Ramos (cell line): ENCODE results near the gene PPP3CA.

Source experiments
- in situ Hi-C: fragments of 300-500 bp; cut with MboI; formaldehyde crosslinking; loops from one replicate; pipeline ENCODE4 v1.14.3; 2022; ENCODE audit warnings: low sequenced_read_pairs; ENCODE audit not compliant: unreplicated experiment

PPP3CA gene

DNA sequence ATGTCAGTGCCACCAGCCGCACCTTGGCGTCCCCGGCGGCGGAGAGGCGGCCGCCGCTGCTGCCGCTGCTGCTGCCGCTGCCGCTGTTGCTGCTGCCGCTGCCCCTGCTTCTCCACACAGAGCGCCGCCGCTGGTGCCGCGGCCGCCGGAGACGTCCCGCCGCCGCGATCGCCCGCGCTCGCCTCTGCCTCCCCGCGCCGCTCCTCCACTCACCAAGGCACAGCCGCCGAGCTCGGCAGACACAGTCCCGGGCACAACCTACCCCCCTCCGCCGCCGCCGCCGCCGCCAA is at the start of gene PPP3CA:
PPP3CA (minus strand) TSS at position 260 of the 290 bp plus-strand sequence.
- in situ Hi-C loops = no loop called here

GRCh38 chr4:101393256-101393655 is 45.9 kb upstream of the PPP3CA start:
- in situ Hi-C loops = no loop called here

GRCh38 chr4:101370663-101371210 is 23.4 kb upstream of the PPP3CA start:
- in situ Hi-C loops = no loop called here

DNA sequence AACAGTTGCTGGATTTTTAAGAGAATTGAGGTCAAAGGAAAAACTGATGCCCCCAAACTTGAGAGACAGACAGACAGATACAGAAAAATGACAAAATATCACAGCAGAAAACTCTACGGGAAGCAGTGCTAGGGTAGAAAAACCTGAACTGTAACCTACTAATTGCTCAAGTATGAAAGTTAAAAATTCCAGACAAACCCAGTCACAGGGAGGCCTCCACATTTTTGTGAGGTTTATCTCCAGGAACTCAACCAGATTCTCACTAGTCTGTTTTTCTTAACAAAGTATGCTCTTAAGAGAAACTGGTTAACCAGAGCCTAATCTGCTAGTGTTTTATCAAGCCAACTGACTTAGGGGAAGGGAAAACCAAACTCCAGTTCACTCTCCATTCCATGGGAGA is 19.9 kb upstream of the PPP3CA start:
- in situ Hi-C loops = no loop called here

DNA sequence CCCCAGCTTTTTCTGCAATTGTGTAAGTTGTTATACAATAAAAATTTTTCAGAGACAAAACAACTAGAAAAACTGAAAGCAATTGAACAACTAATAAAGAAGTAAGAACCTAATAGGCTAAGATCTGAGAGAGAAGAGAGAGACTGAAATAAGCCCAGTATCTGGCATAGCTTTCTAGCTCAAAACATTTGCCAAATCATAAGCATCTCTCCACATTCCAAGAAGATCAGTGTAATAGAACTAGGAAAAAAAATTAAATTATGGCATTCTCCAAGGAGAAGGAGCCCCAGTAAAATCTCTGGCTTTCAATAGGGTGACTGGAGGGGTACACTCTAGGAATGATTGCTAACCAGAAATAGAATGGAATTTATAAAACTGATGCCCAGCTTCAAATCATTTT is 19.0 kb upstream of the PPP3CA start:
- in situ Hi-C loops = no loop called here

GRCh38 chr4:101357751-101358150 is 10.4 kb upstream of the PPP3CA start:
- in situ Hi-C loops = no loop called here

DNA sequence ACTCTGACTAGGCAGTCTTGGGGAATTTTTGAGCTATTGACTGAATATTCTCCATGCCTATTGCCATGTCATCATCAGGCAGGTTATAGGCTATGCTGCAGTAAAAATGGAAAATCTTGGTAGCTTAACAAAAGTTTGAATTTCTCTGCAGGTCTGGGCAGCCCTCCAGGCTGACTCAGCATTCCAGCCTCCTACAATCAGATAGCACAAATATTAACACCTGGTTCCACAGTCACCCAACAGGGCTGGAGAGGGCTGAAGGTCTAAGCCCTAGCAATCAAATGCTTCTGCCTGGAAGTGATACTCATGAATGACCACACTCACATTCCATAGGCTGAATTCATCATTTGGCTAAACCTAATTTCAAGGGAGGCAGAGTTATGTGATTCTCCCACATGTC is 9.6 kb upstream of the PPP3CA start:
- in situ Hi-C loops = no loop called here

GRCh38 chr4:101355767-101356702 is 8.7 kb upstream of the PPP3CA start:
- in situ Hi-C loops = no loop called here

GRCh38 chr4:101355246-101355645 is 7.9 kb upstream of the PPP3CA start:
- in situ Hi-C loops = no loop called here

DNA sequence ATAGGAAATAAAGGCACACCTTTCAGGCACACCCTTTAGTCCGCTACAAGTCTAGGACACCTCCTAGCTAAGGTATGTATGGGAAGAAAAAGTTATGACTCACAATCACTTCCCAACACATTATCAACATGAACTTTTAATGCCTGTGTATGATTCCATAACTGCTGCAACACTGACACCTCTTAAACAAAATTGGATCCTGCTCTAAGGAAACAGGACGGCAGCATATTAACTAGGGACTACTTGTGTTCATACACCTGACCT is 2.4 kb upstream of the PPP3CA start:
- in situ Hi-C loops = no loop called here

- in situ Hi-C loops = no loop called here
Observed at GRCh38 chr4:101348995-101349800, 1.9 kb upstream of the PPP3CA start.

- in situ Hi-C loops = no loop called here
Observed at GRCh38 chr4:101348367-101348827, 1.1 kb upstream of the PPP3CA start.

DNA sequence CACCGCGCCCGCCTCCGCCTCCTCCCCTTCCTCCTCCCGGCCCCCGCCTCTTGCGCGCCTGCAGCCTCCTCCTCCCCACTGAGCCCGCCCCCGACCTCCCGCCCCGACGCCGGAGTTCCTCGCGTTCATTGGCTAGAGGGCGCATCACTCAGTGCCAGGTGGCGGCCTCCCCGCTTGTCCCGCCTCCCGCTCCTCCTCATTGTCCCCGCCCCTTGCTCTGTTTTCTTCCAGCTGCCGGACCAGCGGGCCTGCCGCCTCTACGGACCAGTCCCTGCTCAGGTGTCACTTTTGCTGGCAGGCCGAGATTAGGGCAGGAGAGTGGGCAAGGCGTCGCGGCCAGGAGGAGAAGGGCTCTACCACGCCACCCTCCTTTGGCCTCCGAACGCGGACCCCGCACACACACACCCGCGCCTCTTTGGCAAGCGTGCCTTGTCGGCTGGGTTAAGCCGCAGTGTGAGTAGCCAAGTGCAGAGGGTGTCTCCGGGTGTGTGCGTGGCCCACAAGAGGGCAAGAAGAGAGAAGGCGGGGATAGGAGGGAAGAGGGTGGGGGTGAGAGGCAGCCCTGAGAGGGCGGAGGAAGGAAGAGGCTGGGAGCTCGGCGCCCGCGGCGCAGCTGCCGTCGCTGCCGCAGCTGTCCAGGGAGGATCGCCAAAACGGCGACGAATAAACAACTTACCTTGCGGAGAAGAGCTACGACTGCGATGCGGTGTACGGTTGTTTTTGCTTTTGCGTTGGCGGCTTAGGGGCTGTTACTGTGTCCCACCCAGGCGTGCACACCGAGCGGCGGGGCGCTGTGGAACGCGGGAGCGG is 436 bp upstream of the PPP3CA start:
- in situ Hi-C loops = no loop called here

DNA sequence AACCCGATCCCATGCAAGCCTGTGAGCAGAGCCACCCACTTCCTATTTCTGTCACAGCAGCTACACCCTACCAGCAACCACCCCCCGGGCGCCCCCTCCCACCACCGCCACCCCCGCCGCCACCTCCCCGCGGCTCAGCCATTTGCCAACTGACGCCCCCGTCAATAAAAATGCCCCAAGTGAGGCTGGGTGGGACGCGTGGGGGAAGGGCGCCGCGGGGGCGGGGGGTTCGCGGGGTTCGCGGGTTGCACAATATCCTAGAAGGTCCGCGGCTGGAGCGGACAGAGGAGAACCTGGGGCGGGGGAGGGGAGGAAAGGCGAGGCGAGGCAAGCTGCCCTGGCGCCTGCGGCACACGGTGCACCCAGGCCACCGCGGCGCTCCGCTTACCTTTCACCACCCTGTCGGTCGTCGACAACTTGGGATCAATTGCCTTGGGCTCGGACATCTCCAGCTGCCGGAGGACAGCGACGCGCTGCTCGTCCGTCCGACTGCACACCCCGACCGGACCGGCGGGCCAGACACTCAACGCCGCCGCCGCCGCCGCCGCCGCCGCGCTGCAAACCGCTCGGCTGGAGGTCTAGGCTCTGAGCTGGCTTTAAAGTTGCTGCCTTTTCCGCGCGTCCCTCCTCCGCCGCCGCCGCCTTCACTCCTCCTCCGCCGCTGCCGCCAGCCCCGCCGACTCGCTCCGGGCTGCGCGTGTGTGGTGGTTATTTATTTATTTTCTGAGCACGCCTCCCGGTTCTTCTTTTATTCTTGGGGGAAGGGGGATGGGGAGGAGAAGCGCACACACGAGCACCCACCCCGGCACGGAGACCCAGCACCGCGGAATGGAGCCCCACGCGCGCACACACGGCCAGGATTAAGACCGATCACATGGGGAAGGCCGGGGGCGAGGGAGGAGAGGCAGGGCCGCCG is 717 bp downstream of the PPP3CA start:
- in situ Hi-C loops = no loop called here

DNA sequence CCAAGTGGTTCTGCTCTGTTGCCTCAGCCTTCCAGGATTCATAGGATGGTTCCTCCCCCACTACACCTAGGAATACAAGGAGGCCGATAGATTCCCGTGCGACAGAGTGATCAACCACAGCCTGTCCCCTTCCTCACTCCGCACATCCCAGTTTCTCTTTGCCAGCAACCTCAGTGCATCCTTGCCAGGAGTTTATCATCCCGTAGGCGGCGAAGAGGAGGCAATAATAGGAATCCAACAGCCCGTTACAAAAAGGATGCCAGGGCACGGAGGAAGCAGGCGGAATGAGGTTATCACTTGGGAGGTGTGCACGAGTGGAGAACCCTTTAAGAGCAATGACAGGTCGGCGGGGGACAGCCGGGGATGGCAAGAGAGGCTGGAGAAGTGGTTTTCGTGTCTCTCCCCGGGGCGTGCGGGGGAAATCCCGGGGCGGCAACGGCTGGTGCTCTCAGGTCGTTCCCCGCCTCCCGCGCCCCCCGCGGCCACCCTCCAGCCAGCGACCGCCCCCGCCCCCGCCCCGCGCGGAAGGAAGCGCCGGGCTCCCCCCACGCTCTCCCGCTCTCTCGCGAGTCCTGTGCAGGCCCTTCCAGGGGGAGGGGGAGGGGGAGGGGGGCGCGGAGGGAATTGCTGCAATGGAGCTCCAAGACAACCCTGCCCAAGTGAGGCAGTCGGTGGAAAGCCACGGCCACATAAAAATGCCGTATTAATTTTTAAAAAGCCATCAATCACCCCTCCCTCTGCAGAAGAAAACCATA is 1.6 kb downstream of the PPP3CA start:
- in situ Hi-C loops = no loop called here

- in situ Hi-C loops = no loop called here
Observed at GRCh38 chr4:101345271-101345595, 2.1 kb downstream of the PPP3CA start.

DNA sequence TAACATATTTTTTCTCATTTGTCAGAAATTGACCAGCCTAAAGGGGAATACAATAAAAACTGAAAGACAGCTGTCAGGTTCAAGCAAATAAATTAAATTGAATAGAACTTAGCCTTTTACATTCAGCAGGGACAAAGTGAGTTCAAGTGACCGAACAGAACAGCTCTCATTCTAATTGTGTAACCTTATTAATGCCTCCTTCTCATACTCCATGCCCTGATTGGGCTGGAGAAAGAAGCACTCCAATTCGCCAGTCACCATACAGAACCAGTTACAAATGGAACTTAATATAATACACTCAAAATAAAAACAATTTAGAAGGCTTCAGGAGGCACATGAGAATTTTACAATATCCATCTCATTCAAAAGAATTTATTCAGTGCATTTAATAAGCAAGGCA is 8.0 kb downstream of the PPP3CA start:
- in situ Hi-C loops = no loop called here

GRCh38 chr4:101337688-101338087 is 9.6 kb downstream of the PPP3CA start:
- in situ Hi-C loops = no loop called here

DNA sequence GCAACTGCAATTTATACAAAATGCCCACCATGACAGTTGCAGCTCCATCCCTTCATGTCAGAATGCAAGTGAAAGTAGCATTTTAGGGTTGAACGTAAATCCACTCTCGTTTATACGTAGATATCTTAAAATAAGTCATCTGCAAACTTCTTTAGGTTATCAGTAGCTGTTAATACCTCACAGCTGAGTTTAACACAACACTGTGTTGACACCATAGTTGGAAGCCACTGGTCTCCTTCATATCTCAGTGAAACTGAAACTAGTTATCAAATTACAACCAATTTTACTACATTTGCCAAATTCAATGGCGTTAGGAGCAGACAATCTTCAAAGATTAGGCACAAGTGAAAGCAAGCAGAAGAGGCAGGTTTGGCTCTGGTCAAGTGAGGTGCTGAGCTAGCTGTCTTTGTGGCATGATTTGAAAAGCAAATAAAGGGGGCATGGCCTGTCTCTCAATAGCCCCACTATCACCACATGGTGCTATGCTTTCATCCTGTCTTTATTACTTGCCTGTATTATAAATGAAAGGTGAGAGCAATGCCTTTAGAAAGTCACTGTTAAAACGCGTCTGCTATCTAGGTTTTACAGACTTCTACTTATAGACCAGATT is 12.3 kb downstream of the PPP3CA start:
- in situ Hi-C loops = no loop called here
